Choroid plexus epithelial cell (primary cell): ENCODE results near the gene TOX3.

Experiments used
- DNase-seq: peaks from one replicate; pipeline ENCODE4 v3.0.0-alpha.2; 2010; ENCODE audit warnings: low read depth
- H3K4me3 ChIP-seq: 2 replicates; pipeline ENCODE4 v1.5.1; 2011; ENCODE audit warnings: low read depth, mild to moderate bottlenecking, control low read depth, low read length, moderate library complexity
- CTCF ChIP-seq: conservative IDR thresholded peaks from 2 replicates; pipeline ENCODE4 v1.5.1; 2011; ENCODE audit warnings: low read depth, mild to moderate bottlenecking, control low read depth, inconsistent platforms, low read length, moderate library complexity

The TOX3 gene

GRCh38 chr16:52581530-52581929 lies 34.6 kb upstream of the TOX3 start:
- no peak for DNase-seq
- H3K4me3 ChIP-seq, result no peak overlapping the region
- no peak for TF ChIP-seq CTCF

- no peak overlapping the region for H3K4me3 ChIP-seq
- DNase-seq, result no peak
- no peak for TF ChIP-seq CTCF
Measured at GRCh38 chr16:52580488-52580887, 33.5 kb upstream of the TOX3 start.

GRCh38 chr16:52578829-52579498 lies 32.0 kb upstream of the TOX3 start:
- no peak for TF ChIP-seq CTCF
- DNase-seq, result no peak
- no peak overlapping the region for H3K4me3 ChIP-seq

GRCh38 chr16:52578007-52578828 lies 31.3 kb upstream of the TOX3 start:
- no peak overlapping the region for H3K4me3 ChIP-seq
- no peak for DNase-seq
- TF ChIP-seq CTCF, result no peak

GRCh38 chr16:52577130-52577706 lies 30.3 kb upstream of the TOX3 start:
- DNase-seq, result no peak
- TF ChIP-seq CTCF, result no peak

GRCh38 chr16:52573365-52574299 lies 26.7 kb upstream of the TOX3 start:
- DNase-seq, result no peak
- TF ChIP-seq CTCF, result no peak
- H3K4me3 ChIP-seq, result no peak overlapping the region

More at GRCh38 chr16:52577130-52577706, 30.3 kb upstream of the TOX3 start:
- H3K4me3 ChIP-seq, result no peak overlapping the region
